GM23248 (cell line): ENCODE data around the gene SLC10A7. TPM values are rescaled to one million over a fixed set of nuclear protein-coding genes. Genes with fewer than 3 reads are reported as not detected.
A peak's percentile ranks its signal among the peaks of the same experiment; 100 is the strongest.

ENCODE experiments used
- DNase-seq: peaks from one replicate; pipeline ENCODE4 v3.0.0-alpha.2; 2015
- H2AFZ ChIP-seq: fragments of 200-600 bp; sonication (generic); 2 replicates; pipeline ENCODE4 v1.6.1; 2016; ENCODE audit warnings: antibody characterized with exemption
- H3F3A ChIP-seq: fragments of 200-600 bp; sonication (generic); 2 replicates; pipeline ENCODE4 v1.6.1; 2016; ENCODE audit warnings: mild to moderate bottlenecking, antibody characterized with exemption, mixed run types; ENCODE audit not compliant: insufficient read depth
- H3K27ac ChIP-seq: fragments of 200-600 bp; sonication (generic); 2 replicates; pipeline ENCODE4 v1.5.1; 2016; ENCODE audit warnings: mild to moderate bottlenecking
- H3K27me3 ChIP-seq: fragments of 200-600 bp; sonication (generic); replicated peaks from 2 replicates; pipeline ENCODE4 v1.6.1; 2016; ENCODE audit warnings: mild to moderate bottlenecking; ENCODE audit not compliant: insufficient read depth
- H3K36me3 ChIP-seq: fragments of 200-600 bp; sonication (generic); 2 replicates; pipeline ENCODE4 v1.6.1; 2016; ENCODE audit warnings: low read depth, mild to moderate bottlenecking
- H3K4me1 ChIP-seq: fragments of 200-600 bp; sonication (generic); 2 replicates; pipeline ENCODE4 v1.6.1; 2016; ENCODE audit warnings: mild to moderate bottlenecking; ENCODE audit not compliant: insufficient read depth
- H3K4me2 ChIP-seq: fragments of 200-600 bp; sonication (generic); one replicate; pipeline ENCODE4 v1.6.1; 2016; ENCODE audit warnings: mild to moderate bottlenecking; ENCODE audit not compliant: unreplicated experiment
- H3K4me3 ChIP-seq: fragments of 200-600 bp; sonication (generic); 2 replicates; pipeline ENCODE4 v1.5.1; 2016; ENCODE audit warnings: mild to moderate bottlenecking
- H3K79me2 ChIP-seq: fragments of 200-600 bp; sonication (generic); 2 replicates; pipeline ENCODE4 v1.6.1; 2016; ENCODE audit warnings: mild to moderate bottlenecking; ENCODE audit not compliant: insufficient read depth
- H3K9ac ChIP-seq: fragments of 200-600 bp; sonication (generic); 2 replicates; pipeline ENCODE4 v1.6.1; 2016; ENCODE audit warnings: mild to moderate bottlenecking
- H3K9me2 ChIP-seq: fragments of 200-600 bp; sonication (generic); 2 replicates; pipeline ENCODE4 v1.6.1; 2016; ENCODE audit warnings: mixed run types, mild to moderate bottlenecking, moderate library complexity; ENCODE audit not compliant: insufficient read depth
- H3K9me3 ChIP-seq: fragments of 200-600 bp; sonication (generic); one replicate; pipeline ENCODE4 v1.6.1; 2017; ENCODE audit warnings: low read depth
- H4K20me1 ChIP-seq: fragments of 200-600 bp; sonication (generic); 2 replicates; pipeline ENCODE4 v1.6.0; 2016; ENCODE audit not compliant: insufficient read depth
- EZH2 ChIP-seq: fragments of 200-600 bp; sonication (generic); IDR thresholded peaks from 2 replicates; pipeline ENCODE4 v1.6.1; 2018; ENCODE audit warnings: antibody characterized with exemption, mild to moderate bottlenecking; ENCODE audit not compliant: insufficient read depth, poor library complexity, severe bottlenecking
- EZH2phosphoT487 ChIP-seq: fragments of 200-600 bp; sonication (generic); IDR thresholded peaks from 2 replicates; pipeline ENCODE4 v1.6.1; 2018; ENCODE audit warnings: antibody characterized with exemption, moderate library complexity, mild to moderate bottlenecking, low read depth; ENCODE audit not compliant: insufficient read depth
- WGBS, 2 experiments: methylation state at CpG; one replicate each; pipeline ENCODE4 v1.1.6; 2015 to 2017; ENCODE audit warnings: low lambda C conversion rate in 2 of 2, low coverage in 1 of 2; ENCODE audit errors: missing lambda C conversion rate in 2 of 2; 5-methylcytosine and 5-hydroxymethylcytosine counted together
- in situ Hi-C: fragments of 300-500 bp; cut with MboI; formaldehyde crosslinking; loops from 2 replicates; pipeline ENCODE4 v1.15.0; 2020
- polyA plus RNA-seq: library from polyadenylated mRNA; unstranded; fragments of >200 nt; fragmentation: Nextera tagmentation; extraction: Ambion mirVana; gene quantifications from 2 replicates; pipeline ENCODE4 v1.2.1, GENCODE V29; 2016
- total RNA-seq: library from RNA; depleted of rRNA; stranded (reverse); fragments of >200 nt; shearing (Covaris generic); gene quantifications from 2 replicates; pipeline ENCODE4 v1.2.3, GENCODE V29; 2014

The SLC10A7 gene
- total and polyA plus RNA-seq, 2 experiments from 2014 or later: 4.5 to 8.1 TPM

DNA sequence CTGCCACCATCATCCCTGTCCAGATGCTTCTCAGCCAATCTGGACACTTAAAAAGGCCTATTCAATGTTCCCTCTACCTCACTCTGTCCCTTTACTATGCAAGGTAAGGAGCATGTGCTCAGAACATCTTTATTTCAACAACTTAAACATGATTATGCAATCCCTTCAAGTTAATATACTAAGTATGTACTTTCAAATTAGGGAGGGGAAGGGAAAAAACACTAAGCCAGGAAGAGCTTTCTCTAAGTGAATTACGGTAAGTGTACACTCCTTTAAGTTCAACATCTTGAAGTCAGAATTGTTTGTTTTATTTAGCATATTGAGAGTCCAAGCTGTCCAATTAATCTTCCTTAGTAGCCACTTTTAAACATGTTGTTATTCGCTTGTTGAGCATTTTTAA lies 14.1 kb downstream of the SLC10A7 start:
- no peak for TF ChIP-seq EZH2phosphoT487
- no peak for TF ChIP-seq EZH2
- in situ Hi-C loops: no loop called here

DNA sequence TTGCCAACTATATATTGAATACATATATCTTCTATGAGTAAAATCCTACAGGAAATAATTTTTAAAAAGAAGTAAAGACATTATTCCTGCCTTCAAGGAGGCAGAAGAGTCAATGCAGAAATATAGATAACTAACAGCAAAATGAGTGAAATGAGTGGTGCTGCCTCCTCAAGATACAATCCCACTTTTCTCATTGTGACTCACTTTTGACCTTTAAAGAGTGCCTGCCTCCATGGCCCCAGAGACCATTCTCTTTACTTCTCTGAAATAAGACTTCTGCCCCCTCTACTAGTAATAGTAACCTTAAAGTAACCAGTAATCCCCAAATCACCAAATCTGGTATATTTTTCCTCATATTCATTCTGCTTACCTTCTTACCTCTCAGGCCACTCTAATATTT lies 15.5 kb downstream of the SLC10A7 start:
- H3K4me1 ChIP-seq: no peaks in the 10 kb centered on the region
- in situ Hi-C loops: no loop called here
- H3K79me2 ChIP-seq: no peaks in the 10 kb centered on the region
- no peaks in the 10 kb centered on the region for H3K27me3 ChIP-seq
- no peak overlapping the region for H3K9ac ChIP-seq
- no peaks in the 10 kb centered on the region for H3K9me2 ChIP-seq
- no peak overlapping the region for H3K4me3 ChIP-seq
- TF ChIP-seq EZH2 (no peak), EZH2phosphoT487 (no peak)
- no peaks in the 10 kb centered on the region for H3K9me3 ChIP-seq
- H3K27ac ChIP-seq: no peak overlapping the region
- H2AFZ ChIP-seq: no peak overlapping the region
- no peak for DNase-seq
- H3K36me3 ChIP-seq: peaks cover 22% of the 10 kb centered on the region; the same call in 1 of the 2 replicates
- H3K4me2 ChIP-seq: no peak overlapping the region
- H4K20me1 ChIP-seq: no peaks in the 10 kb centered on the region
- no peaks in the 10 kb centered on the region for H3F3A ChIP-seq

More for the DNA sequence above, 14.1 kb downstream of the SLC10A7 start:
- H3K27ac ChIP-seq: no peak overlapping the region
- H3F3A ChIP-seq: no peaks in the 10 kb centered on the region
- no peaks in the 10 kb centered on the region for H3K27me3 ChIP-seq
- H3K9me3 ChIP-seq: no peaks in the 10 kb centered on the region
- H3K4me2 ChIP-seq: no peak overlapping the region
- DNase-seq: no peak
- no peaks in the 10 kb centered on the region for H3K4me1 ChIP-seq
- 97 to 98% methylated on average over 2 of the region's 2 CpGs for WGBS, 2 experiments
- H3K9me2 ChIP-seq: no peaks in the 10 kb centered on the region
- no peak overlapping the region for H3K4me3 ChIP-seq
- H4K20me1 ChIP-seq: no peaks in the 10 kb centered on the region
- H3K9ac ChIP-seq: no peak overlapping the region
- H3K79me2 ChIP-seq: no peaks in the 10 kb centered on the region
- H3K36me3 ChIP-seq: peaks cover 14% of the 10 kb centered on the region; the same call in 1 of the 2 replicates
- no peak overlapping the region for H2AFZ ChIP-seq

DNA sequence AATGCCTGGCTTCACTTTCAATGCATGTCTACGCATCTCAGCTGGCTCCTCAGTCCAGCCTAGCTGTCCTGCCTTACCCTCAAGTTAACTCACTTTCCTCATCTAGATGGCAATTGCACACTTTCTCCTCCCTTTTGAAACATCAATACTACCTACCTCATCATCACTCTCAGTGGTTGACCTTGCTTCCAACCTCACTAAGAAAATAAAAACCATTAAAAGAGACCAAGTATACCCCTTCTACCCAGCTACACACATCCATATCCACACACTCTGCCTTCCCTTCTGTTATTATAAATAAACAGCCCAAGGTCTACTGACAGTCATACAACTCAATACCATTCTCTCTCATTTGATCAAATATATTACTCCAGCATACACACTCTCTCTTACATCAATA lies 21.5 kb downstream of the SLC10A7 start:
- in situ Hi-C loops: no loop called here
- Histone ChIP-seq H3K9me2 (no peaks in the 10 kb centered on the region), H3K27ac (no peak overlapping the region), H3K4me3 (no peak overlapping the region), H2AFZ (no peak overlapping the region), H3K79me2 (peaks cover 6% of the 10 kb centered on the region; the same call in 1 of the 2 replicates), H3K27me3 (no peaks in the 10 kb centered on the region), H3F3A (peaks cover 8% of the 10 kb centered on the region; the same call in 1 of the 2 replicates), H4K20me1 (no peaks in the 10 kb centered on the region), H3K4me1 (0 out of 2 replicates have a peak, but pooled peaks cover 4% of the 10 kb centered on the region), H3K4me2 (no peak overlapping the region), H3K36me3 (0 out of 2 replicates have a peak, but pooled peaks cover 19% of the 10 kb centered on the region), H3K9me3 (no peaks in the 10 kb centered on the region), H3K9ac (no peak overlapping the region)
- TF ChIP-seq EZH2: no peak
- no peak for TF ChIP-seq EZH2phosphoT487
- WGBS, 2 experiments: 96 to 100% methylated on average over 1 of the region's 1 CpG
- no peak for DNase-seq

GRCh38 chr4:146498291-146498690 lies 23.4 kb downstream of the SLC10A7 start:
- H4K20me1 ChIP-seq: no peaks in the 10 kb centered on the region
- TF ChIP-seq EZH2phosphoT487 (no peak), EZH2 (no peak)
- no peak for DNase-seq

GRCh38 chr4:146495269-146495668 lies 26.5 kb downstream of the SLC10A7 start:
- Histone ChIP-seq H3K9me3 (no peaks in the 10 kb centered on the region), H3K27ac (no peak overlapping the region), H3K27me3 (no peaks in the 10 kb centered on the region), H4K20me1 (no peaks in the 10 kb centered on the region), H2AFZ (no peak overlapping the region), H3K4me3 (no peak overlapping the region), H3K4me1 (0 out of 2 replicates have a peak, but pooled peaks cover 8% of the 10 kb centered on the region), H3K9ac (no peak overlapping the region), H3F3A (peaks cover 8% of the 10 kb centered on the region; the same call in 1 of the 2 replicates), H3K79me2 (peaks cover 21% of the 10 kb centered on the region), H3K9me2 (no peaks in the 10 kb centered on the region), H3K4me2 (no peak overlapping the region), H3K36me3 (no peaks in the 10 kb centered on the region)
- TF ChIP-seq EZH2: no peak
- TF ChIP-seq EZH2phosphoT487: no peak
- 95 to 97% methylated on average over 1 of the region's 1 CpG for WGBS, 2 experiments
- in situ Hi-C loops: no loop called here
- peak; percentile 36 for DNase-seq

More at GRCh38 chr4:146498291-146498690, 23.4 kb downstream of the SLC10A7 start:
- in situ Hi-C loops: no loop called here
- H3F3A ChIP-seq: peaks cover 8% of the 10 kb centered on the region; the same call in 1 of the 2 replicates
- H3K27ac ChIP-seq: no peak overlapping the region
- no peak overlapping the region for H3K4me3 ChIP-seq
- H3K4me1 ChIP-seq: 0 out of 2 replicates have a peak, but pooled peaks cover 8% of the 10 kb centered on the region
- 87 to 91% methylated on average over 4 of the region's 4 CpGs for WGBS, 2 experiments
- H3K27me3 ChIP-seq: no peaks in the 10 kb centered on the region
- no peak overlapping the region for H3K9ac ChIP-seq
- no peaks in the 10 kb centered on the region for H3K9me3 ChIP-seq
- H3K79me2 ChIP-seq: peaks cover 9% of the 10 kb centered on the region
- no peaks in the 10 kb centered on the region for H3K9me2 ChIP-seq
- H3K4me2 ChIP-seq: no peak overlapping the region
- 0 out of 2 replicates have a peak, but pooled peaks cover 12% of the 10 kb centered on the region for H3K36me3 ChIP-seq
- H2AFZ ChIP-seq: no peak overlapping the region
